HepG2 (cell line): ENCODE data around the gene KCNIP3. TPM values are rescaled to one million over a fixed set of nuclear protein-coding genes. Genes with fewer than 3 reads are reported as not detected.

Experiments used
- ATAC-seq: fragments of 200-7000 bp; cut with Tn5 transposase; 3 replicates; pipeline ENCODE4 v1.9.1; 2020; ENCODE audit warnings: mild to moderate bottlenecking, moderate library complexity
- BruUV-seq: library from RNA; stranded (reverse); fragments of 400-500 nt; replicated peaks from 2 replicates; lab custom pipeline; 2021; lab: Mats Ljungman, UMichigan
- CTCF ChIA-PET: fragments of 300-600 bp; formaldehyde crosslinking; extraction: SDS; loops from one replicate; lab custom pipeline; 2021; ENCODE audit warnings: low total read pairs, inconsistent platforms, low intra/inter-chr PET ratio; lab: Yijun Ruan, JAX
- POLR2A ChIA-PET: fragments of 350-600 bp; sonication (Branson Sonifier 250); formaldehyde crosslinking; loops from one replicate; lab custom pipeline; 2020; ENCODE audit warnings: antibody characterized with exemption, inconsistent platforms; lab: Yijun Ruan, JAX
- DNase-seq: peaks from one replicate; pipeline ENCODE4 v3.0.0-alpha.2; 2015; ENCODE audit warnings: low spot score
- FAIRE-seq: peaks from 3 replicates; lab custom pipeline; 2011; peaks lifted over from hg19 to GRCh38; lab: Jason Lieb, UNC
- H2AFZ ChIP-seq: one replicate; pipeline ENCODE4 v1.6.1; 2011; ENCODE audit warnings: low read length, inconsistent platforms
- H3K27ac ChIP-seq: fragments of 300-600 bp; 3 replicates; pipeline ENCODE4 v1.8.0; 2011; ENCODE audit warnings: mixed run types, mild to moderate bottlenecking, mixed read lengths, low read length, inconsistent platforms; ENCODE audit not compliant: insufficient read depth; ENCODE audit errors: extremely low read length
- H3K27me3 ChIP-seq, 2 experiments: fragments of 200-600 bp in 1 of 2; 2 replicates in 1 of 2; 3 replicates in 1 of 2; pipeline versions ENCODE4 v1.6.0 to v1.8.0; 2011; ENCODE audit warnings: low read length in 2 of 2, mild to moderate bottlenecking in 2 of 2, moderate library complexity in 2 of 2, inconsistent platforms in 1 of 2; ENCODE audit not compliant: insufficient read depth in 2 of 2, control insufficient read depth in 1 of 2
- H3K36me3 ChIP-seq, 2 experiments: fragments of 200-600 bp in 1 of 2; replicated peaks in 1 of 2; 2 replicates in 1 of 2; 3 replicates in 1 of 2; pipeline versions ENCODE4 v1.5.1 to v1.8.0; 2011; ENCODE audit warnings: low read length in 2 of 2, inconsistent platforms in 1 of 2; ENCODE audit not compliant: insufficient read depth in 2 of 2, control insufficient read depth in 1 of 2
- H3K4me1 ChIP-seq: 2 replicates; pipeline ENCODE4 v1.5.1; 2012; ENCODE audit warnings: low read length, inconsistent platforms; ENCODE audit not compliant: insufficient read depth
- H3K4me2 ChIP-seq: 2 replicates; pipeline ENCODE4 v1.6.0; 2011; ENCODE audit warnings: low read depth, low read length, inconsistent platforms
- H3K4me3 ChIP-seq, 3 experiments: fragments of 200-600 bp in 1 of 3; sonication (generic), shearing (Covaris generic) in 1 of 3; replicated peaks in 1 of 3; 2 replicates each; pipeline ENCODE4 v1.5.1; 2011 to 2016; ENCODE audit warnings: low read length in 3 of 3, inconsistent platforms in 2 of 3, low read depth in 2 of 3, mild to moderate bottlenecking in 2 of 3, control low read depth in 1 of 3, mixed read lengths in 1 of 3; ENCODE audit not compliant: insufficient read depth in 1 of 3
- H3K79me2 ChIP-seq: one replicate; pipeline ENCODE4 v1.6.1; 2011; ENCODE audit warnings: low read length, inconsistent platforms; ENCODE audit not compliant: insufficient read depth
- H3K9ac ChIP-seq: 2 replicates; pipeline ENCODE4 v1.6.0; 2011; ENCODE audit warnings: mild to moderate bottlenecking, low read depth, low read length, inconsistent platforms; ENCODE audit not compliant: insufficient read depth
- H3K9me3 ChIP-seq: 2 replicates; pipeline ENCODE4 v1.5.1; 2012; ENCODE audit warnings: mild to moderate bottlenecking, low read length
- H4K20me1 ChIP-seq: 2 replicates; pipeline ENCODE4 v1.6.0; 2011; ENCODE audit warnings: inconsistent platforms, mild to moderate bottlenecking, low read length, moderate library complexity; ENCODE audit not compliant: insufficient read depth
- KAT8 ChIP-seq: IDR thresholded peaks from 2 replicates; pipeline ENCODE4 v1.6.1; 2016; ENCODE audit warnings: missing genetic modification reagents, missing compliant biosample characterization
- PCBP1 ChIP-seq: fragments of 200-400 bp; formaldehyde crosslinking; IDR thresholded peaks from 2 replicates; pipeline ENCODE4 v1.6.1; 2017; ENCODE audit warnings: mild to moderate bottlenecking, low read depth, low read length, borderline replicate concordance
- ZBTB1 ChIP-seq: sonication (generic); formaldehyde crosslinking; IDR thresholded peaks from 2 replicates; pipeline ENCODE4 v1.4.0; 2020; ENCODE audit warnings: missing genetic modification reagents, borderline replicate concordance
- ZBTB20 ChIP-seq: sonication (generic); formaldehyde crosslinking; IDR thresholded peaks from 2 replicates; pipeline ENCODE4 v1.8.1; 2023; ENCODE audit warnings: missing genetic modification reagents, low read depth, mild to moderate bottlenecking, borderline replicate concordance
- ZEB1 ChIP-seq: IDR thresholded peaks from 2 replicates; pipeline ENCODE4 v1.6.1; 2012; ENCODE audit warnings: mild to moderate bottlenecking, low read depth, inconsistent platforms; ENCODE audit not compliant: insufficient replicate concordance
- ZNF138 ChIP-seq: sonication (generic); formaldehyde crosslinking; IDR thresholded peaks from 2 replicates; pipeline ENCODE4 v1.5.0; 2020; ENCODE audit warnings: mild to moderate bottlenecking, low read depth, missing genetic modification reagents
- ZNF549 ChIP-seq: sonication (generic); formaldehyde crosslinking; IDR thresholded peaks from 2 replicates; pipeline ENCODE4 v1.5.0; 2020; ENCODE audit warnings: missing genetic modification reagents
- ZNF790 ChIP-seq: sonication (generic); formaldehyde crosslinking; IDR thresholded peaks from 2 replicates; pipeline ENCODE4 v1.8.0; 2022; ENCODE audit warnings: missing genetic modification reagents, mild to moderate bottlenecking, borderline replicate concordance
- WGBS: methylation state at CpG from one replicate; pipeline ENCODE4 v1.1.6; 2017; ENCODE audit warnings: low lambda C conversion rate; 5-methylcytosine and 5-hydroxymethylcytosine counted together
- in situ Hi-C: cut with HindIII; loops from 2 replicates; pipeline ENCODE4 v1.10.0; 2017; ENCODE audit warnings: low pct_unique_long_range_greater_than_20kb; ENCODE audit not compliant: extremely low pct_ligation_motif_present
- intact Hi-C: fragments of 100-400 bp; cut with micrococcal nuclease; formaldehyde crosslinking; loops from one replicate; pipeline ENCODE4 v1.10.0; 2022; ENCODE audit not compliant: unreplicated experiment
- polyA plus RNA-seq, 8 experiments: library from polyadenylated mRNA; depleted of rRNA in 3 of 8; stranded (reverse) in 7 of 8; unstranded in 1 of 8; fragments of >200 nt; fragmentation: Illumina TruSeq in 4 of 8; extraction: Trizol in 4 of 8; gene quantifications; 2 replicates each; pipeline versions ENCODE4 v1.2.1 to v1.2.3, GENCODE V29; 2011 to 2016; ENCODE audit warnings: low read depth in 4 of 8, missing spikeins in 1 of 8, mixed read lengths in 1 of 8; ENCODE audit not compliant: insufficient read depth in 1 of 8
- total RNA-seq, 5 experiments: library from RNA; depleted of rRNA; stranded (reverse); fragments of >200 nt; fragmentation: Illumina TruSeq; extraction: Trizol; gene quantifications; 2 replicates each; pipeline ENCODE4 v1.2.3, GENCODE V29; 2016; ENCODE audit warnings: low read depth in 1 of 5
- TF ChIP-seq, protein P1 (sequence below), 2 experiments: fragments of 450-650 bp in 1 of 2; sonication (generic) in 1 of 2; formaldehyde crosslinking in 1 of 2; IDR thresholded peaks; 2 replicates each; pipeline versions ENCODE4 v1.6.1 to v1.8.0; 2016 to 2022; ENCODE audit warnings: antibody characterized with exemption in 1 of 2, mild to moderate bottlenecking in 1 of 2, missing genetic modification reagents in 1 of 2

KCNIP3 gene
- total and polyA plus RNA-seq, 2 of the 13 experiments (the other 11 are each of a cell fraction or from before 2014, with no cell fraction given) = not detected

DNA sequence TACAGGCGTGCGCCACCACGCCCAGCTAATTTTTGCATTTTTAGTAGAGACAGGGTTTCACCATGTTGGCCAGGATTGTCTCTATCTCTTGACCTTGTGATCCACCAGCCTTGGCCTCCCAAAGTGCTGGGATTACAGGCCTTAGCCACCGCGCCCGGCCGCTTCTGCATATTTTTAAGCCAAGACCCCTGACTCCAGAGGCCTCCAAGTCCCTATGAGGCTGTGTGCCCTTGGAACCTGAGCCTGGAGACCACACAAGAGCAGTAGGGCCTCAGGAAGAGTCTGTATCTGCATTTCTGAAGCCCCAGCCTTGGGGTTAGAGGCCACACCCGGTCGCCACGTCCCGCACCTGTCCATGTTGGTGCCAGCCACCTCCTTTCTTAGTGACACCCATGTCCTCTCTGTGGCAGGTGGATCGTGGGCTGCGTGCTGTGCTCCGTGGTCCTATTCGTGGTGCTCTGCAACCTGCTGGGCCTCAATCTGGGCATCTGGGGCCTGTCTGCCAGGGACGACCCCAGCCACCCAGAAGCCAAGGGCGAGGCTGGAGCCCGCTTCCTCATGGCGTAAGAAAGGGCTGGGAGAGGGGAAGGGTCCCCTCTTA is 17.6 kb upstream of the KCNIP3 start:
- intact Hi-C loops (no loop called here), in situ Hi-C loops (no loop called here)
- no peaks in the 10 kb centered on the region for H3K4me1 ChIP-seq
- ChIA-PET POLR2A (no interaction called here), CTCF (no interaction called here)
- no peak overlapping the region for H3K4me2 ChIP-seq
- no TSS peak for BruUV-seq
- TF ChIP-seq ZEB1 (no peak), PCBP1 (no peak), ZBTB1 (CRISPR knock-in tag) (no peak)
- H3K79me2 ChIP-seq = no peaks in the 10 kb centered on the region
- DNase-seq (no peak), ATAC-seq (no peak), FAIRE-seq (no peak)
- no peaks in the 10 kb centered on the region for H3K9me3 ChIP-seq
- no peak overlapping the region for H3K9ac ChIP-seq
- no peak overlapping the region for H2AFZ ChIP-seq
- H3K27ac ChIP-seq = no peak overlapping the region
- no peaks in the 10 kb centered on the region for H4K20me1 ChIP-seq
- H3K36me3 ChIP-seq = no peaks in the 10 kb centered on the region
- 61% methylated on average over 19 of the region's 19 CpGs for WGBS
- H3K27me3 ChIP-seq = peaks cover 6 to 20% of the 10 kb centered on the region in 2 experiments; a peak in 4 of 5 replicates
- H3K4me3 ChIP-seq = no peak overlapping the region

DNA sequence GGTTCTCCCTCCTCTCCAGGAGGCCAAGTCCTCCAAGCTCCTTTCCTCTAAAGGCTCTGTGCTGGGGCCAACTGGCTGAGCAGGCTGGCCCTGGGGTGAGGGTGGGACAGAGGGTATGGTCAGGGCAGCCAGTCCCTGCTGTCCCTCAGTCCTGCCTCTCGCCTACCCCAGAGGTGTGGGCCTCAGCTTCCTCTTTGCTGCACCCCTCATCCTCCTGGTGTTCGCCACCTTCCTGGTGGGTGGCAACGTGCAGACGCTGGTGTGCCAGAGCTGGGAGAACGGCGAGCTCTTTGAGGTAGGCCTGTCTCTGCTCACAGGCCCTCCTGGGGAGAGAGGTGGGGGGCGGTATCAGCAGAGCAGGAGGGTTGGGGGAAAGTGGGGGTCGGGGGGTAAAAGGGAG is 16.1 kb upstream of the KCNIP3 start:
- H3K36me3 ChIP-seq = no peaks in the 10 kb centered on the region
- no peaks in the 10 kb centered on the region; the same call in 1 of the 2 replicates for H4K20me1 ChIP-seq
- in situ Hi-C loops = no loop called here
- no peak overlapping the region for H3K27ac ChIP-seq
- ATAC-seq (no peak), FAIRE-seq (no peak), DNase-seq (no peak)
- H3K79me2 ChIP-seq = no peaks in the 10 kb centered on the region
- 12% methylated on average over 8 of the region's 8 CpGs for WGBS
- no peaks in the 10 kb centered on the region for H3K9me3 ChIP-seq
- no peaks in the 10 kb centered on the region for H3K4me1 ChIP-seq
- H3K27me3 ChIP-seq = peaks cover 4 to 16% of the 10 kb centered on the region in 2 experiments; a peak in 4 of 5 replicates
- intact Hi-C loops = no loop called here
- no peak overlapping the region for H3K4me2 ChIP-seq
- no peak overlapping the region for H3K9ac ChIP-seq
- no peak overlapping the region for H2AFZ ChIP-seq
- no TSS peak for BruUV-seq
- ChIA-PET CTCF (no interaction called here), POLR2A (no interaction called here)
- no peak overlapping the region for H3K4me3 ChIP-seq
- TF ChIP-seq ZNF138 (no peak), ZNF790 (CRISPR knock-in tag) (no peak), ZNF549 (no peak), ZBTB20 (CRISPR knock-in tag) (no peak), KAT8 (no peak)
- TF ChIP-seq, protein P1, sequence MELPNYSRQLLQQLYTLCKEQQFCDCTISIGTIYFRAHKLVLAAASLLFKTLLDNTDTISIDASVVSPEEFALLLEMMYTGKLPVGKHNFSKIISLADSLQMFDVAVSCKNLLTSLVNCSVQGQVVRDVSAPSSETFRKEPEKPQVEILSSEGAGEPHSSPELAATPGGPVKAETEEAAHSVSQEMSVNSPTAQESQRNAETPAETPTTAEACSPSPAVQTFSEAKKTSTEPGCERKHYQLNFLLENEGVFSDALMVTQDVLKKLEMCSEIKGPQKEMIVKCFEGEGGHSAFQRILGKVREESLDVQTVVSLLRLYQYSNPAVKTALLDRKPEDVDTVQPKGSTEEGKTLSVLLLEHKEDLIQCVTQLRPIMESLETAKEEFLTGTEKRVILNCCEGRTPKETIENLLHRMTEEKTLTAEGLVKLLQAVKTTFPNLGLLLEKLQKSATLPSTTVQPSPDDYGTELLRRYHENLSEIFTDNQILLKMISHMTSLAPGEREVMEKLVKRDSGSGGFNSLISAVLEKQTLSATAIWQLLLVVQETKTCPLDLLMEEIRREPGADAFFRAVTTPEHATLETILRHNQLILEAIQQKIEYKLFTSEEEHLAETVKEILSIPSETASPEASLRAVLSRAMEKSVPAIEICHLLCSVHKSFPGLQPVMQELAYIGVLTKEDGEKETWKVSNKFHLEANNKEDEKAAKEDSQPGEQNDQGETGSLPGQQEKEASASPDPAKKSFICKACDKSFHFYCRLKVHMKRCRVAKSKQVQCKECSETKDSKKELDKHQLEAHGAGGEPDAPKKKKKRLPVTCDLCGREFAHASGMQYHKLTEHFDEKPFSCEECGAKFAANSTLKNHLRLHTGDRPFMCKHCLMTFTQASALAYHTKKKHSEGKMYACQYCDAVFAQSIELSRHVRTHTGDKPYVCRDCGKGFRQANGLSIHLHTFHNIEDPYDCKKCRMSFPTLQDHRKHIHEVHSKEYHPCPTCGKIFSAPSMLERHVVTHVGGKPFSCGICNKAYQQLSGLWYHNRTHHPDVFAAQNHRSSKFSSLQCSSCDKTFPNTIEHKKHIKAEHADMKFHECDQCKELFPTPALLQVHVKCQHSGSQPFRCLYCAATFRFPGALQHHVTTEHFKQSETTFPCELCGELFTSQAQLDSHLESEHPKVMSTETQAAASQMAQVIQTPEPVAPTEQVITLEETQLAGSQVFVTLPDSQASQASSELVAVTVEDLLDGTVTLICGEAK (IDR thresholded peaks at IDR 0.05) = no peak
- TF ChIP-seq, protein P1 (CRISPR knock-in tag; IDR thresholded peaks at IDR 0.05) = no peak
